Nucleus accumbens (tissue), 56 donors: ENCODE measurements around the gene SRP9.
"Not testable (repeated sequence)": the region's sequence is repeated elsewhere in the genome, so short reads cannot be mapped to it uniquely, and the experiment has no call there.

Source experiments
- DNase-seq, 56 donors: peaks; one replicate each; lab custom pipeline; 2025; lab: John Stamatoyannopoulos, UW

The SRP9 gene

GRCh38 chr1:225834417-225835329, 57.0 kb downstream of the SRP9 start:
- peak in 5 of 56 donors; percentile 25 to 47 (median 34) for DNase-seq

DNA sequence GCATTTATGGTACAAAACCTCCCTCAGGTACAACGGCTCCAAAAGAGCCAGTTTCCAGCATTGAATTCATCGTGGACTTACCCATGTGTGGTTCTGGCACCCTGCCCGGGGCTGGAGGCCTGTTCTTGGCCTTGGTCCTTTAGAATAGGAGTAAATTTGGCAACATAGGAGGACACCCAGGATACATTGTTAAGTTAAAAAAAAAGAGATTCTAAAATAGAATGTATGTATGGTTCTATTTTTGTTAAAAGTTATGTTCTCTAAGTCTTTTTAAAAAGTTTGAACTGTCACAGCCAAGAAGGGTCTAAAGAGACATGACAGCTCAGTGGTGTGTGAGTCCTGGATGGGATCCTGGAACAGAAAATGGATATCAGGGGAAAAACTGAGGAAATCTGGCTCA, 58.2 kb downstream of the SRP9 start:
- peak in 4 of 56 donors; percentile 18 to 52 (median 40) for DNase-seq

- not testable (repeated sequence) for DNase-seq
Measured at GRCh38 chr1:225836296-225836695, 58.7 kb downstream of the SRP9 start.

DNA sequence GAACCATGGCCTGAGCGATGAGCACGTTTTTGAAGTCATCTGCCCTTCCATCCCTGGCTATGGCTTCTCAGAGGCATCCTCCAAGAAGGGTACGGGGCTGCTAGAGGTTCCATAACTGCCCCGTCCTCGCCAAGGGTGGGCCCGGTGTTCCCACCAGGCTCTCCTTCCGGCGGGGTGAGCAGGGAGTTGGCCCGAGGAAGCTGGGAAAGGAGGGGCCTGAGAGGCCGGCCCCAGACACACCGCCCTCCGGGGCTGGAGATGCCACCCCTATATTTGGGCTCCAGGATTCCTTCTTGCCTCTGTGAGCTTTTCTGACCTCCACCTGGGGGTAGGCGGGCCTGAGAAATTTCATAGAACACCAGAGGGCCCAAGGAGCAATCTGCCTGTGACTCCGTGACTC, 61.2 kb downstream of the SRP9 start:
- no peak for DNase-seq
